ENCODE data around the gene WFDC9.

Gene WFDC9

GRCh38 chr20:45631184-45631583 lies at the start of gene WFDC9:
TSS of gene WFDC9 (minus strand) at chr20:45631284. CDS start at chr20:45610181, 21,103 bp downstream.
- Histone ChIP-seq H4K20me1 (ENCODE audit: low read depth, low read length) (no peaks in the 10 kb centered on the region), H3K9ac (ENCODE audit: low read length) (no peak within 1 kb of the TSS)
- TF ChIP-seq EZH2phosphoT487 (conservative IDR thresholded peaks at IDR 0.05; ENCODE audit: low read length) (no peak), CTCF (IDR thresholded peaks at IDR 0.05; ENCODE audit: insufficient read depth, low read length, poor library complexity, severe bottlenecking) (no peak)

GRCh38 chr20:45679650-45680049 lies 48.6 kb upstream of the WFDC9 start:
- no peak overlapping the region for H3K27ac ChIP-seq (ENCODE audit: low read depth, low read length)
- peaks cover 7% of the 10 kb centered on the region; the same call in 1 of the 2 replicates for H3K9me3 ChIP-seq (ENCODE audit: insufficient read depth, low read length)
- H3K9ac ChIP-seq (ENCODE audit: low read length), result no peak overlapping the region
- no peak overlapping the region for H3K4me2 ChIP-seq (ENCODE audit: low read depth, low read length, poor library complexity, severe bottlenecking)
- H3K9me2 ChIP-seq (replicated peaks; ENCODE audit: insufficient read depth, low read length), result no peaks in the 10 kb centered on the region
- no peaks in the 10 kb centered on the region for H3K36me3 ChIP-seq (ENCODE audit: low read length)
- no peak for TF ChIP-seq CTCF (IDR thresholded peaks at IDR 0.05; ENCODE audit: insufficient read depth, low read length, poor library complexity, severe bottlenecking)
- TF ChIP-seq EZH2phosphoT487 (conservative IDR thresholded peaks at IDR 0.05; ENCODE audit: low read length), result no peak
- H4K20me1 ChIP-seq (ENCODE audit: low read depth, low read length), result no peaks in the 10 kb centered on the region
- no peaks in the 10 kb centered on the region for H3K27me3 ChIP-seq (ENCODE audit: low read length)
- no peak overlapping the region for H2AFZ ChIP-seq (ENCODE audit: low read depth, low read length, severe bottlenecking)
- H3K4me3 ChIP-seq (ENCODE audit: insufficient read depth, low read length, poor library complexity, severe bottlenecking), result no peak overlapping the region
- no peaks in the 10 kb centered on the region for H3K79me2 ChIP-seq (ENCODE audit: insufficient read depth, low read length)
- no peaks in the 10 kb centered on the region for H3F3A ChIP-seq (ENCODE audit: insufficient read depth)

More at GRCh38 chr20:45631184-45631583, at the start of gene WFDC9:
- H3F3A ChIP-seq (ENCODE audit: insufficient read depth), result no peaks in the 10 kb centered on the region
- no peaks in the 10 kb centered on the region for H3K36me3 ChIP-seq (ENCODE audit: low read length)
- no peak within 1 kb of the TSS for H3K27ac ChIP-seq (ENCODE audit: low read depth, low read length)
- H3K79me2 ChIP-seq (ENCODE audit: insufficient read depth, low read length), result no peaks in the 10 kb centered on the region
- H3K9me2 ChIP-seq (replicated peaks; ENCODE audit: insufficient read depth, low read length), result no peaks in the 10 kb centered on the region
- H3K9me3 ChIP-seq (ENCODE audit: insufficient read depth, low read length), result no peaks in the 10 kb centered on the region
- H2AFZ ChIP-seq (ENCODE audit: low read depth, low read length, severe bottlenecking), result no peak within 1 kb of the TSS
- H3K4me2 ChIP-seq (ENCODE audit: low read depth, low read length, poor library complexity, severe bottlenecking), result no peak within 1 kb of the TSS
- H3K4me3 ChIP-seq (ENCODE audit: insufficient read depth, low read length, poor library complexity, severe bottlenecking), result no peak within 1 kb of the TSS
- H3K27me3 ChIP-seq (ENCODE audit: low read length), result no peaks in the 10 kb centered on the region

- no peaks in the 10 kb centered on the region for H3F3A ChIP-seq (ENCODE audit: insufficient read depth)
- H3K9me3 ChIP-seq (ENCODE audit: insufficient read depth, low read length), result no peaks in the 10 kb centered on the region
- H4K20me1 ChIP-seq (ENCODE audit: low read depth, low read length), result no peaks in the 10 kb centered on the region
- no peaks in the 10 kb centered on the region for H3K9me2 ChIP-seq (replicated peaks; ENCODE audit: insufficient read depth, low read length)
- no peaks in the 10 kb centered on the region for H3K27me3 ChIP-seq (ENCODE audit: low read length)
- TF ChIP-seq CTCF (IDR thresholded peaks at IDR 0.05; ENCODE audit: insufficient read depth, low read length, poor library complexity, severe bottlenecking), result no peak
- TF ChIP-seq EZH2phosphoT487 (conservative IDR thresholded peaks at IDR 0.05; ENCODE audit: low read length), result no peak
- H3K4me2 ChIP-seq (ENCODE audit: low read depth, low read length, poor library complexity, severe bottlenecking), result no peak overlapping the region
- H3K36me3 ChIP-seq (ENCODE audit: low read length), result no peaks in the 10 kb centered on the region
- H2AFZ ChIP-seq (ENCODE audit: low read depth, low read length, severe bottlenecking), result no peak overlapping the region
- no peaks in the 10 kb centered on the region for H3K79me2 ChIP-seq (ENCODE audit: insufficient read depth, low read length)
- H3K9ac ChIP-seq (ENCODE audit: low read length), result no peak overlapping the region
- H3K4me3 ChIP-seq (ENCODE audit: insufficient read depth, low read length, poor library complexity, severe bottlenecking), result no peak overlapping the region
- H3K27ac ChIP-seq (ENCODE audit: low read depth, low read length), result no peak overlapping the region
These were observed 41.7 kb upstream of the WFDC9 start for GRCh38 chr20:45672765-45673164.
